Activated CD4-positive, alpha-beta T cell treated with anti-CD3 and anti-CD28 coated beads, Interleukin-2, amount 50 U/mL, for 16 hours (primary cell): ENCODE data around the gene PATZ1.

Source experiments
- DNase-seq: peaks from one replicate; pipeline ENCODE4 v3.0.0-alpha.2; 2020

PATZ1 gene

DNA sequence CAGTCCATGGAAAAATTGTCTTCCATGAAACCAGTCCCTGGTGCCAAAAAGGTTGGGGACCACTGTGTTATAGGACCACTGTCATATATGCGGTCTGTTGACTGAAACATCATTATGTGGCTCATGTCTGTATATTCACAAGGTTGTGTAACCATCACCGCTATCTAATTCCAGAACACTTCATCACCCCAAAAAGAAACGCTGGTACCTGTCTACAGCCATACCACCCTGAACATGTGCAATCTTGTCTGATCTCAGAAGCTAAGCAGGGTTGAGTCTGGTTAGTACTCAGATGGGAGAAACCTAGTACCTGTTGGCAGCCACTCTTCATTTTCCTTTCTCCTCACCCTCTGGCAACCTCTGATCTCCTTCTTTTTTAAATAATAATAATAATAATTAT, 41.0 kb downstream of the PATZ1 start:
- no peak for DNase-seq

DNA sequence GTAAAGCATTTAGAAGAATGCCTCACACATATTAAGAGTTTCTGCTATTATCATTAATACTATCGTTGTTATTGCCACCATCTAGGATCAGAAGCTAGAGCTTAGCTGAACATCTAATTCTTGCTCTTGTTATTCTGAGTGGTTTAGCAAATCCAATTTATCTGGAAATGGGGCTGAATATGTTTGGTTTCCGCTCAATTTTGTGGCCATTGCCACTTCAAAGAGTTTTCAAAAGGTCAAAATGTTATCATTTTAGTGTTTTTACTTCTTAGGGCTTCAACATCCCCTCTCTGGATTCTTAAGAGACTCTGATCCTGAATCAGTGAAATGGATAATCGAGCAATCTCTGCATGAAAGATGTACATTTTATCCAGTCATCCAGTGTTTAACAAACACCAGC, 43.6 kb downstream of the PATZ1 start:
- no peak for DNase-seq

DNA sequence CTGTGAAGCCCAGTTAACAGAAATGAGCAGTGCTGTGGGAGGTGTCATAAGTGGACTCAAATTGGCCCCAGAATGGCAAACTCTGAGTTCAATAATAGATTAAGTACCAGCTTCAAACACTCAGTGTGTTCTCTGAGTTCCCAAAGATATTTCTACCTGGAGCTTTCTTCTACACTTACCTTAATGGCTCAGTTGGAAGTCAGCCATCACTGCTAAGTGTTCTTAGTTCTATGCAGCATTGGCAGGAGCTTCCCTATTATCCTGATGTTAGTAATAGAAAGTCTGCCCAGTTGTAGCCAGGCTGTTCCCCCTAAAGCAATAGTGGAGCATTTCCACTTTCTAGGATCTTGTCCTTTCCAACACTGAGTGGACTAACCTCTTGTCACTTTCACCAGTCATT, 44.1 kb downstream of the PATZ1 start:
- no peak for DNase-seq

DNA sequence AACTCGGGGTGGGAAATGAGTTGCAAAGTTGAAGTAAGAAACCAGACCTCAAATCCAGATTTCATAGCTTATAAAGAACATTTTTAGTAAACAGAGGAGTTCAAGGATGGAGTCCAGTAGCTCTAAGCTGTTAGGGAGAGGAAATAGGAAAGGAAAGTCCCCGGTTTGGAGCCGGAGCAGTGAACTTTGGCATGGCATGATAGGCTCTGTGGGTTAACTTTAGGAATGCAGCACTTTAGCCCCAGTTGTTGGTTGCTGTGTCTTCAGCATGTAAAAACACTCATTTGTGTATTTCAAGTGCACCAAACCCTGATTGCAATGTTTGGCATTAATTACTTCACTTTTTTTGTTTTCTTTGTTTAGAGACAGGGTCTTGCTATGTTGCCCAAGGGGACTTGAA, 45.2 kb downstream of the PATZ1 start:
- no peak for DNase-seq

DNA sequence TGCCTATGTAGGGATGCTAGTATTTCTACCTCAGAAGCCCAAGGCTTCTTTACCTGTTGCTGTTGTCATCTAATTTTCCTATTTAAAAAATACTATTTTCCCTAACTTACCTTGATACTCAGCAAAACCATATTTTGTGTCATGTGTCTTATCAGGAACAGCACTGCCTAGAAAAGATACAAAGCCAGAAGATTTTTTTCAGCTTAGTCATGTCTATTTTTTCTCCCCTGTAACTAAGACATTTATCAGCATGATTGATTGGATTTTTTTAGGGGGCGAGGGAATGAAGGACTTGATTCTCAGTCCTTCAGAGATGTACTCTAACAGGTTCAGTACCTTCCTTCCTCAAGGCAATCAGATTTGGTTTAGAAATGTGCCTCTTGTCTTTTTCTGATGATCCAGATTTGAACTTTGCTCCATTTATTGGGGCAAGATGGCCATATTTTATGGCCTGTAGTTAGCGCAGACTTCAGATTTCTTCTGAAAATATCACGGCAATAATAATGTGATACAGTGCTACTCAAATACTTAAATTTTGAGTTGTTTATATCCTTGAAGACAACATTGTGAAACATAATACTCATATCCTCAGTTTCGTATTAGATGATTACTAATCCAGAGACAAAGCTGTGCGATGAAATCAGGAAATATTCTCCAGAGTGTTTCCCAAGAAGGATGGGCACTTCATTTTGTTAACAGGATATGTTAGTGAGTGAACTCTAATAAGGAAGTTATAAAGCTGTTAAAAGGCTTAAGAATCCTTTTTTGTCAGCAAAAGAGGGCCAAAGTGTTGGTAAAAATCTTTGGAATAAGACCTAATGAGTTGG, 50.1 kb downstream of the PATZ1 start:
- DNase-seq = peak; percentile 52

DNA sequence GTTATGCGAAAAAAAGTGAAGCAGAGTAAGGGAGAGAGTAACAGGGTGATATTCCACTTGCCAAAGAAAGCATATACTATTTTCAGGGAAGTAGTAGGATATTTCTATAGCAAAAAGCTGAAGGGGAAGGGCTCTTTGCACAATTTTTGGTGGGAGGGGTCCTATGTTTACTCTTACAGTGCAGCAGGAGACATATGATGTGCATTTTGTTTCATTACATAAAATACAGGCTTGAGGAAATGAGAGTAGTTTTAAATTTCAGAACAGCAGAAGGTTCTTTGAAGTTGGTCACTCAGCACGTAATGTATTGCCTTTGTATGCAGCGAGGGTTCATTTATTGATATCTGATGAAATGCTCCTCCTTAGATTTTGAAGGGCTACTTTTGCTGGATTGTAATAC, 50.8 kb downstream of the PATZ1 start:
- no peak for DNase-seq

DNA sequence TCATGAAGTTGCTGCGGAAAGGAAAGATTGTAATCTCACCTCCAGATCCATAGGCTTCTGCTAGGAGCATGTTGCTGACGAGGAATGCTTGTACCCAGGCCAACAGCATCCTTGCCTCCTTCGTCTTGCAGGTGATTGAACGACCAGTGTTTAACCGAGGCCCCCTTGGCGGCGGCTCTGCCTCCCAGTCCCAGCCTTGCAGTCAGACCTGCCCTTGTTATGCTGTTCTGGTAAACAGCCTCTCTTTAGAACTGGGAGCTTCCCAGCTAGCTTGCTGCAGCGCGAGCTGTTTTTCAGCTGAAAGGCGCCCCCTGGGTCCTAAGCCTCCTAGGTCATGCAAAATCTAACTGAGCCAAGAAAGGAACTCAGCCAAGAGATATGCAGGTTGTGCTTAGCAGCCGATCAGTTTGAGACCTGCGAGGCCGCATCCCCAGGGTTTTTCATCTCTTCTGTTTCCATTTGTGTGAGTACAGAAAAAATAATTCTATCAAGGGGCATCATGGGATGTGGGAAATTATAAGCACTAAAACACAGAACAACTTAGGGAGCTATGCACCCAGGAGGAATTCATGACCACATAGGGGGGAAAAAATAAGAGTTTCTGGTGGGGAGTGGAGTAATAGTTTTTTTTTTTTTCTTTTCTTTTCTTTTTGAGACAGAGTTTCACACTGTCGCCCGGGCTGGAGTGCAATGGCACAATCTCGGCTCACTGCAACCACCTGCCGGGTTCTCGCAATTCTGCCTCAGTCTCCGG, 53.7 kb downstream of the PATZ1 start, which contains the start of gene PIK3IP1:
Gene PIK3IP1 (minus strand): TSS at position 253 of the 754 bp plus-strand sequence. CDS start 144 bp downstream, at position 109.
- peak; percentile 90 for DNase-seq

DNA sequence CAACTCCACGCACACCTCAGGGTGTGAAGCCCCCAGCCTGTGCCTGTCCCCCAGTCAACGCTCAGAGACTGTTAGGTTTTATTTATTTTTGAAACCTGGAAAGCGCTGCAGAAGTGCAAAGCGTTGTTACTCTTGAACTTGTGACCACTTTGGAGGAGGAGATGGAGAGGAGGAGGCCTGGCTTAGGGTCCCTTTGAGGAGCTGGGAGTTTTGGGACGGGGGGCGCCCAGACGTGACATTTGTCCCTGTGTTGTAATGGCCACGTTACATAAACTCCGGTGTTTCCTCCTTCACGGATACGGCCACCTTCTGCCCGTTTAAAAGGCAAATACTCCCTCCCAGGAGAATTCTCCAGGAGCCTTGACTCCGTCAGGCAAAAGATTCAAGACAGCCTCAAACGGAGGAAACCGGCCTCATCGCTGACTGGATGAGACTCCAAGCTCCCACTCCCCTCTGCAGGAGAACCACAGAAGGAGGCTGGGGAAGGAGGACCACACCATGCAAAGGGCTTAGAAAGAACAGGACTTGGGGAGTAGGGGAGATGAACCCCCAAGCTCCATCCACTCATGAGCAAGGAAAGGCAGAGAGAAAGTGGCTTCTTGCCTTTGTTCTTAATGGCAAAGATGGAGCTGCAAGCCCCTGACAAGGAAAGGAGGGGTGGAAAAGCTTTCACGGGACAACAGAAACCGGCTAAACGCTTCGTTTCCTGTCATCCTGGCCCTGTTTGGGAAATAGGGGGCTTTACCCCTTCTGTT, 54.5 kb downstream of the PATZ1 start:
- DNase-seq = no peak

DNA sequence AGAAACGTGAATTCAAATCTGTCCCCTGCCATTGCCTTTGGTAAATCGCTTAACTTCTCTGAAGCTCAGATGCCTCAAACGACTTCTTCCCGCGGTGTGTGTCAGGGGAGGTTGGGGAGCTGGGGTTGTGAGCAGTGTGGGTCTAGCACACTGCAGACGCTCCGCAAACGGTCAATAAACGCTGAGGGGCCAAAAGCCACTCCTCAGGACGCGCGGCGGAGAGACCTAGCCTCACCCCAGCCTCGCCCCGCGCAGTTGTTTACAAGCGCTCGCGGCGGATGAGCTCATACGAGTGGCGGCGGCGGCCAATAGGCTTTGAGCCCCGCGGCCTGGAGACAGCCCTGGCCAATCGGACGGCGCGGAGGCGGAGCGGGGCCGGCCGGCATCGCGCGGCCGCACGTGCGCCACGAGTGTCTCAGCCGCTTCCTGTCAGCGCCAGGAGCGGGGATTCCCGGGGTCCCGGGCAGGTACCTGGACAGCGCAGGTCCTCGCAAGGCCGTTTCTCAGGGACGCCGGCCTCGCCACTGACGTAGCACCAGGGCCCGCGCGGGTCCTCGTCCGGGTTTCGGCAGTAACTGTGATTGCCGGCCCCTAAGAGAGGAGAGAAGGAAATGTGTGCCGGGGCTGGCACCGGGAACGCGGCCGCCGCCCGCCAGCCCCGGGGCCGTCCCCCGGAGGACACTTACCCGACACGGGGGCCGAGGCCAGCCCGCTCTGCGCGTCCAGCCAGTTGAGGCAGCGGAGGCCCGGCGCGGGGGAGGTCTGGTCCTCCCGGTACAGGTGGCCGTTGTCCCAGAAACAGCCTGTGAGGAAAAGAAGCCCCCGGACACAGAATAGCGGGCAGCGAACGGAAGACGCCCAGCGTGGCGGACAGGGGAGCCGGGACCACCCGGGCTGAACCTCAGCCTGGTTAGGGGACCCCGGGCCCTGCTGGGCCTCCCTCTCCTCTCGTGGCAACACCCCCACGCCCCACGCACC, 55.4 kb downstream of the PATZ1 start:
- DNase-seq = peak; percentile 93

DNA sequence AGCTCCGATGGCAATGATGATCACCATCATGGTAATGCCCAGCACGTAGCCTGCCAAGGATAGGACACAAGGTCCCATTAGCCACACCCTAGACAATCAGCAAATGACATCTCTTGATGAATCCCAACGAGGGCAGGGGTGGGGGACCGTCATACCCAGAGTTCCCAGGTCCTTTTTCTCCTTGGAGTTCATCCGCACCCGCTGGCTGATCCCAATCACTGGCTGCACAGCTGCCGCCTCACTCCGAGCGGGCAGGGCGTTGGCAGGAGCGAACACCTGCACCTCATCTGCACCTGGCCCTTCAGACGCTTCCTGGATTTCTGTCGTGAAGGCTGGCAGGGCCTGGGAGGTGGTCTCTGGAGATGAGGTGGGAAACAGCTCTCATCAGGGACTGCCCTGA, 56.8 kb downstream of the PATZ1 start:
- no peak for DNase-seq

DNA sequence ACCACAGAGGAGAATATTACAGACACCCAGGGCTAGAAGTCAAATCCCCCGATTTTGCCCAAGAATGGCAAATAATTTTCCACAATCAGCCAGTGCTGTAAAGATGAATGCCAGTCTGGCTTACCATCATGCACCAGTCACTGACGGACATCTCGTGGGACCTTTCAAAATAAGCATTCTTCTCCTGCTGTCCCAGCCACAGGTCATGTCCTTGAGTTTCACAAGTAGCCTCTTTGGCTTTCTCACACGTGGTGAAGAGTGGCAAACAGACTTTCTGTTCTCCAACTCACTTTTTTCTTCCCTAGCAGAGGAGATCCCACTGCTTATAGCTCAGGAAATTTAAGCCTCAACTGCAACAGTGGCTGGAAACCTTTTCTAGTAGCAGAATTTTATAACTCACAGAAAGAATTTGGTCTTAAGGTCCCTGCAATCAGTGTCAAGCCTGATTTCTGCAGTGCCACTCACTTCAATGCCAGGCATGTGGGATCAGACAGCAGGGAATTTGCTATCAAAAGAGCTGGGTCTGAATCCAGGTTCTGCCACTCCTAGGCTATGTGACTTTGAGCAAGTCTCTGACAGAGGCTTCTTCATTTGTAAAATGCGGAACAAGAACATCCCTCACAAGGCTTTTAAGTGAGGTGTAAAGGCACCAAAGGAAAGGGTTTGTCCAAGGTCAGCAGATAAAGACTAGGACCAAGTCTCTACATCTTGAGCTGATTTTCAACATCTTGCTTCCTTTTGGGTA, 57.5 kb downstream of the PATZ1 start:
- DNase-seq = no peak

DNA sequence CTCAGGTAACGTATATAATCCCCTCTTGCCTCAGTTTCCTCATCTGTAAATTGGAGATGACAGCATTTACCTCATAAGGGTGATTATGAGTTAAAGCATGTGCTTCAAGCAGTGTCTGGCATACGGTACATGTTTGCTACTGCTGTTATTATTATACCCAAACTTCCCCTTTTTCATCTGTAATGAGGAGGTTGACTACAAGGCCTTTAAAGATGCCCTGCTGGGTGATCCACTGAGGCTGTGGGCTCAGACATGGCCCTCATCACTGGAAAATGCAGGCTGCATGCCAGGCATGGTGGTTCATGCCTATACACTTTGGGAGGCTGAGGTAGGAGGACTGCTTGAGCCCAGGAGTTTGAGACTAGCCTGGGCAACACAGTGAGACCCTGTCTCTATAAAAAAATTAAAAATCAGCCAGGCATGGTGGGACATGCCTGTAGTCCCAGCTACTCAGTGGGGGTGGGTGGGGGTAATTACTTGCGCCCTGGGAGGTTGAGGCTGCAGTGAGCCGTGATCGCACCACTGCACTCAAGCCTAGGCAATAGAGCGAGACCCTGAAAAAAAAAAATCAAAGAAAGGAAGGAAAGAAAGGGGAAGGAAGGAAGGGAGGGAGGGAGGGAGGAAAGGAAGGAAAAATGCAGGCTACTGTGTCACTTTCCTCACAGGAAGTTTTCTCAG, 58.2 kb downstream of the PATZ1 start:
- no peak for DNase-seq

DNA sequence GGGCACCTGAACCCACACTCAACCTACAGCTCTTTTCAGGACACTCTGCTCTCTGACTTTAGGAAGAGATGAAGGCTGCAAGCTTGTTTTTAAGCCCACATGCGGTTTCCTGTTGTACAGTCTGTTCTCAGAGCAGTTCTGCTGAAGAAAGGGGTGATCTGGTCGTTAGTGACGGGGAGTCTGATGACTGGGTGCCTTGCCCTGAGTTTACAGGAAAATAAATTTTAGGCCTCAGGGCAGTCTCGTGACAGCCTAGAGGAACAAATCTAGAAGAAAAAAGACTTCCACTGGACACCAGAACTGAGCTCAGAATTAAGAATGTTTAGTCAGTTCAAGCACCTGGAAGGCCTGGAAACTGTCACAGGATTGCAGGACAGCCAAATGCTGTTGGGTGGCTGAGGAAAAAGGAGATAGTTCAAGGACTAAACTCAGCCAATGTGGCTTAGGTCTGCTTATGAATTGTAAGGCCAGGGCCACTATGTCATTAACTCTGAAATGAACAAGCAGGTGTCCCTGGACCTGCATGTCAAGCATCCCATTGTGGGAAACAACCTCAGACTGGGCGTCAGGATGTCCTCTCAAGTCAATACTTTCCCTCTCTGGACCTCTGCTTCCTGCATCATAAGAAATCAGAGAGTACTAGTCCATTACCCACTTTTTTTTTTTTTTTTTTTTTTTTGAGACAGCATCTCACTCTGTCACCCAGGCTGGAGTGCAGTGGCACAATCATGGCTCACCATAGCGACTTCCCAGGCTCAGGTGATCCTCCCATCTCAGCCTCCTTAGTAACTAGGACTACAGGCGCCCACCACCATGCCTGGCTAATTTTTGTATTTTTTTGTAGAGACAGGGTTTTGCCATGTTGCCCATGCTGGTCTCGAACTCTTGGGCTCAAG, 59.5 kb downstream of the PATZ1 start:
- peak; percentile 75 for DNase-seq

DNA sequence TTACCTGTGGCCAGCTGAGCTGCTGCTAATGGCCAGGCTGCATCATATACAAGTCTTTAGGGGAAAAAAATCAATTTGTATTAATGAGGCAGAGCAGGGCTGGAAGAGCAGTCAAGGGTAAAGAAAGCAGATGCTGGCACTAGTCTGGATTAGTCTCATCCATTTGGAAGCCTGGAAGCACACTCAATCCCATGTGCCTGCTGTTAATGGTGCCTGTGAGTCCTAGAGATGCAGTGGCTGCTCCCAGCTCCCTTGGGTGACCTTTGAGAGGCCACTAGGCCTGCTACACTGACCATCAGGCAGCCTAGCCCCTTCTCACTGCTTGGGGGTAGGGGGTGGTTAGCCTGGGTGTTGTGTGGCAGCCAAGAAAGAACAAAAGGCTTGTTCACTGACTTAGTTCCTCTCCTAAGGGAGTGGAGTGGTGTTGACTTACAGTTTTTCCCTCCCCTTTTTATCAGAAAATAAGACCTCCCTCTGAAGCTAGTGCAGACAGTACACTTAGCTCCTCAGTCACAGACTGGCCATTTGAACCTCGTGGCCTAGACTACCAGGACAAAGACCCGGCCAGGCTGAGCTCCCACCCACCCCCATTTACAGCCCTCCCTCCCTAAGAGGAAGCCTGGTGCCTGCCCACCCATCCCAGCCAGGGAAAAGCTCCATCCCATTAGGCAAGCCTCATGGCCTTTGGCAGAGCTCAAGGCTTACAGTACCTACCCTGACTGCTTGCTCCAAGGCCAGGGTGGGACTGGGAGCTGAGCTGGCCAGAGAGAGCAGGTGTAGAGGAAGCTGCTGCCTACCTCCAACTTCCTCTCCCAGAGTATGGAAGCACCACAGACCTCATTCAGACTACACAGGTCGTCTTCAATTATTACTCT, 61.6 kb downstream of the PATZ1 start:
- no peak for DNase-seq

DNA sequence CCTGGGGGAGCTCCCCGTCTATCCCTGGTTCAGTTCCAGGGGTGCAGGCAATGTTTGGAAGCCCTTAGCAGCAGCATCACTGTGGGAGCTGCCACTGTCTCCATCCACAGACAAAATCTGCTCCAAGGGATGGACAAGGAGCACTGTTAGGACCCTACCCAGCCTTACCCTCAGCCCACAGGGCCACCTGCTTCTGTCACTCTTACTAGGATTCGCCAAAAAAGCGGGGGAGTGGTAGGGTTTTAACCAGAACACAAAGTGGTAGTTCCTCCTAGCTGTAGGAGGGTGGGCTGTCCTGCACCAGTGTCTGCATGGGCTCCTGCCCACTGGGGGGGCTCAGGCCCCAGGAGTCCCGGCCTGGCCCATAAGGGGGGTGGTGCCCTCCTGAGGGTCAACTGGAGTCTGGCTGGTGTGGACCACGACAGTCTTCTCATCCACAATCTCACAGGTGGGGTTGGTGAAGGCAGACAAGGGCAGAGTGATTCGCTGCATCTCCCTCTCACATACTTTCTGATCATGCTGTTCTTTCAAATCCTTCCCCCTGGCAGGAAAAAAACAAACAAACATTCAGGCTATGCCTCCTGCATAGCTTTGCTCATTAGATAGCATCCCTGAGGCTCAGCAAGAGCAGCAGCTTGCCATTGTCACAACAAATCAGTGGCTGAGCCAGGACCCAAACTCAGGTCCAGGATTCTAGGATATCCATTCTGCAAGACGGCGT, 63.2 kb downstream of the PATZ1 start:
- no peak for DNase-seq

DNA sequence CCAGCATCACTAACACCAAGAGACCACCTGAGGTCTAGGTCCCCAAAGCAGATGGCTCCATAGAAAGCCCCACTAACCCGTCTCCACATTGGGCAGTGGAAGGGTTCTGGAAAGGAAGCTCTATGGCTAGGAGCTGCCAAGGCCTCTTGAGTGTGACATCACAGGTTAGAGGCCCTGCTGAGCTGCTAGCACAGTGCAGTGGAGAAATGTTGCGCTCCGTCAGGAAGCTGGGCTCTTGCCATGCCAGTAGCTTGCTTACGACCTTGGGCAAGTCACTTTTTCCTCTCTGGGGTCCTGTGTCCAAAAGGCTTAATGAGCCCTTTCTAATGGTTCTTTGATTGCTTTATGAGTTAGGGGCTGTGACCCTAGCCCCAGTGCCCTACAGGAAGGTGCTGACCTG, 64.4 kb downstream of the PATZ1 start:
- DNase-seq = no peak

DNA sequence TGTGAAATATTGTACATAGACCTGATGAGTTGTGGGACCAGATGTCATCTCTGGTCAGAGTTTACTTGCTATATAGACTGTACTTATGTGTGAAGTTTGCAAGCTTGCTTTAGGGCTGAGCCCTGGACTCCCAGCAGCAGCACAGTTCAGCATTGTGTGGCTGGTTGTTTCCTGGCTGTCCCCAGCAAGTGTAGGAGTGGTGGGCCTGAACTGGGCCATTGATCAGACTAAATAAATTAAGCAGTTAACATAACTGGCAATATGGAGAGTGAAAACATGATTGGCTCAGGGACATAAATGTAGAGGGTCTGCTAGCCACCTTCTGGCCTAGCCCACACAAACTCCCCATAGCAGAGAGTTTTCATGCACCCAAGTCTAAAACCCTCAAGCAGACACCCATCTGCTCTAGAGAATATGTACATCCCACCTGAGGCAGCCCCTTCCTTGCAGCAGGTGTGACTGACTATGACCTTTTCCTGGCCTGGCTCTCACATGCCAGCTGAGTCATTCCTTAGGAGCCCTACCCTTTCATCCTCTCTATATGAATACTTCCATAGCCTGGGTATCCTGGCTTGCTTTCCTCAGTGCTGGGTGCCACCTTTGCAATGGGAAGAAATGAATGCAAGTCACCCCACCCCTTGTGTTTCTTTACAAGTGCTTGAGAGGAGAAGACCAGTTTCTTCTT, 66.2 kb downstream of the PATZ1 start:
- DNase-seq = no peak

DNA sequence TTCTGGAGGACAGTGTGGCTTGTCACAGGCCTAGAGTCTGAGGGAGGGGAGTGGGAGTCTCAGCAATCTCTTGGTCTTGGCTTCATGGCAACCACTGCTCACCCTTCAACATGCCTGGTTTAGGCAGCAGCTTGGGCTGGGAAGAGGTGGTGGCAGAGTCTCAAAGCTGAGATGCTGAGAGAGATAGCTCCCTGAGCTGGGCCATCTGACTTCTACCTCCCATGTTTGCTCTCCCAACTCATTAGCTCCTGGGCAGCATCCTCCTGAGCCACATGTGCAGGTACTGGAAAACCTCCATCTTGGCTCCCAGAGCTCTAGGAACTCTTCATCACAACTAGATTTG, 66.8 kb downstream of the PATZ1 start:
- no peak for DNase-seq
